Measurements from ENCODE around the gene SIPA1. TPM values are rescaled to one million over a fixed set of nuclear protein-coding genes. Genes with fewer than 3 reads are reported as not detected.
A peak's percentile ranks its signal among the peaks of the same experiment; 100 is the strongest.

Gene SIPA1
- total and polyA plus RNA-seq, 9 of the 15 experiments (the other 6 are each of a cell fraction or from before 2014, with no cell fraction given): 0.25 to 85.8 (median 16.8) TPM

- TF ChIP-seq SMAD3 (CRISPR knock-in tag; conservative IDR thresholded peaks at IDR 0.05) (no peak), SAP30 (IDR thresholded peaks at IDR 0.05; ENCODE audit: borderline replicate concordance, insufficient read depth, low read depth, low read length, poor library complexity, severe bottlenecking) (no peak), ETV6 (IDR thresholded peaks at IDR 0.05; ENCODE audit: borderline replicate concordance in 1 of 2, low read depth in 2 of 2, low read length in 1 of 2) (no peak), ETV6 (CRISPR knock-in tag; IDR thresholded peaks at IDR 0.05; ENCODE audit: borderline replicate concordance) (no peak), HNRNPL (IDR thresholded peaks at IDR 0.05; ENCODE audit: low read depth, low read length) (no peak), RBM25 (IDR thresholded peaks at IDR 0.05; ENCODE audit: low read depth, low read length, severe bottlenecking) (no peak), CHCHD3 (CRISPR knock-in tag; IDR thresholded peaks at IDR 0.05) (no peak), MEIS2 (IDR thresholded peaks at IDR 0.05; ENCODE audit: partially characterized antibody) (no peak), NCOR1 (IDR thresholded peaks at IDR 0.05) (no peak), GTF2B (IDR thresholded peaks at IDR 0.05; ENCODE audit: extremely low read depth, insufficient read length) (no peak), SRSF1 (IDR thresholded peaks at IDR 0.05; ENCODE audit: low read depth, low read length) (no peak), OTX1 (CRISPR knock-in tag; IDR thresholded peaks at IDR 0.05) (no peak), ILK (tag; IDR thresholded peaks at IDR 0.05; ENCODE audit: borderline replicate concordance, low read depth) (no peak), MYC (IDR thresholded peaks at IDR 0.05; ENCODE audit: low read depth, low read length) (no peak), MYC (CRISPR knock-in tag; IDR thresholded peaks at IDR 0.05; ENCODE audit: borderline replicate concordance, low read depth) (no peak), TBL1XR1 (IDR thresholded peaks at IDR 0.05; ENCODE audit: low read length in 2 of 2) (no peak), RCOR1 (IDR thresholded peaks at IDR 0.05; ENCODE audit: borderline replicate concordance in 1 of 2, low read depth in 2 of 2, low read length in 2 of 2) (no peak), ZFPM2 (CRISPR knock-in tag; IDR thresholded peaks at IDR 0.05) (no peak), ZFP36 (IDR thresholded peaks at IDR 0.05; ENCODE audit: low read depth, low read length, partially characterized antibody) (no peak), PHB2 (IDR thresholded peaks at IDR 0.05; ENCODE audit: low read depth) (no peak), TEAD2 (tag; IDR thresholded peaks at IDR 0.05) (no peak), BCL6 (CRISPR knock-in tag; IDR thresholded peaks at IDR 0.05) (no peak), SPI1 (IDR thresholded peaks at IDR 0.05; ENCODE audit: borderline replicate concordance, low read depth, low read length) (peak; percentile 85; the same call in 1 of the 2 replicates), ZNF695 (CRISPR knock-in tag; IDR thresholded peaks at IDR 0.05) (no peak), PHF8 (IDR thresholded peaks at IDR 0.05; ENCODE audit: borderline replicate concordance, low read length) (peak; percentile 29; the same call in 1 of the 2 replicates), CTBP1 (IDR thresholded peaks at IDR 0.05; ENCODE audit: borderline replicate concordance) (no peak), ZBTB7A (IDR thresholded peaks at IDR 0.05; ENCODE audit: borderline replicate concordance, control insufficient read depth, low read depth, low read length) (no peak), HNRNPH1 (optimal IDR thresholded peaks at IDR 0.05; ENCODE audit: low read depth, low read length) (no peak)
- TF ChIP-seq, protein P1, sequence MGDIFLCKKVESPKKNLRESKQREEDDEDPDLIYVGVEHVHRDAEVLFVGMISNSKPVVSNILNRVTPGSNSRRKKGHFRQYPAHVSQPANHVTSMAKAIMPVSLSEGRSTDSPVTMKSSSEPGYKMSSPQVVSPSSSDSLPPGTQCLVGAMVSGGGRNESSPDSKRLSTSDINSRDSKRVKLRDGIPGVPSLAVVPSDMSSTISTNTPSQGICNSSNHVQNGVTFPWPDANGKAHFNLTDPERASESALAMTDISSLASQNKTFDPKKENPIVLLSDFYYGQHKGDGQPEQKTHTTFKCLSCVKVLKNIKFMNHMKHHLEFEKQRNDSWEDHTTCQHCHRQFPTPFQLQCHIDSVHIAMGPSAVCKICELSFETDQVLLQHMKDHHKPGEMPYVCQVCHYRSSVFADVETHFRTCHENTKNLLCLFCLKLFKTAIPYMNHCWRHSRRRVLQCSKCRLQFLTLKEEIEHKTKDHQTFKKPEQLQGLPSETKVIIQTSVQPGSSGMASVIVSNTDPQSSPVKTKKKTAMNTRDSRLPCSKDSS (IDR thresholded peaks at IDR 0.05; ENCODE audit: low read depth, partially characterized antibody): no peak
Observed at GRCh38 chr11:65611028-65611757, 26.7 kb upstream of the SIPA1 start (continued).
